Measurements from ENCODE around the gene SLC26A4. TPM values are rescaled to one million over a fixed set of nuclear protein-coding genes. Genes with fewer than 3 reads are reported as not detected.

The SLC26A4 gene
- total RNA-seq, 5 donors from 2014 or later (not counting 1 experiment from before 2014, with no cell fraction given): 0.10 to 1.1 (median 0.60) TPM; not detected in 2

DNA sequence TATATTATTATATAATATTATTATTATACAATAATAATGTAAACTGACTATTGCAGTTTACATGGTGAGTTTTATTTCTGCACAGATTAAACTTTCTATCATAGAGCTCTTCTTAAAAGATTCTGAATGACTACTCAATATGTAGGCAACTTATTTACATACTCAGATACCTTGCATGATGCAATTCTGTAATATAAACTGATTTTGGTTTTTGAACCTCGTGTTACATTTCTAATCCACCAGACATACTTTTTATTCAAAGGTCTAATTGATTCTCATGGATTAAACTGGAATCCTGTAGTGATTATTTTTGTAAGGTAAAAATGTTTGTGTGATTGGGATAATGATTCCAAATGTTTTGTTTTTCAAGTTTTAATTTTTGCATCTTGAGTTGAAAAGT is 19.9 kb downstream of the SLC26A4 start:
- Mint-ChIP-seq H3K36me3 (no peaks in the 10 kb centered on the region), H3K27ac (no peak overlapping the region), H3K4me3 (no peak overlapping the region), H3K27me3 (no peaks in the 10 kb centered on the region), H3K4me1 (peaks cover 14 to 23% (median 15%) of the 10 kb centered on the region in 3 donors), H3K9me3 (no peaks in the 10 kb centered on the region)
- Histone ChIP-seq H3K4me1 (ENCODE audit: control insufficient read depth in 1 of 2, extremely low read depth in 1 of 2, insufficient read depth in 2 of 2, low read length in 2 of 2) (peaks cover 0 to 2% of the 10 kb centered on the region in 2 experiments), H3K9me3 (no peaks in the 10 kb centered on the region), H3K4me3 (ENCODE audit: control insufficient read depth in 1 of 2, extremely low read depth in 1 of 2, low read length in 1 of 2) (no peak overlapping the region), H3K27me3 (replicated peaks in 1 of 2; ENCODE audit: control insufficient read depth in 2 of 2, extremely low read depth in 1 of 2, insufficient read depth in 2 of 2, low read length in 1 of 2) (no peaks in the 10 kb centered on the region), H3K27ac (ENCODE audit: low read length) (no peak overlapping the region), H3K36me3 (ENCODE audit: control insufficient read depth in 2 of 2, extremely low read depth in 1 of 2, insufficient read depth in 1 of 2, low read length in 1 of 2) (no peaks in the 10 kb centered on the region)
- WGBS (ENCODE audit: insufficient coverage): no CpG with 5 or more reads among the region's 1 CpG
- POLR2A ChIA-PET: interaction anchor here in 1 of 2 donors (0.6 kb wide), 1 partner anchor 22 kb away, joined by 7 read pairs; no protein-coding TSS in a partner anchor
- ATAC-seq (replicated peaks in 1 of 4) (no peak), DNase-seq (no peak)
- CTCF ChIA-PET: no interaction called here

DNA sequence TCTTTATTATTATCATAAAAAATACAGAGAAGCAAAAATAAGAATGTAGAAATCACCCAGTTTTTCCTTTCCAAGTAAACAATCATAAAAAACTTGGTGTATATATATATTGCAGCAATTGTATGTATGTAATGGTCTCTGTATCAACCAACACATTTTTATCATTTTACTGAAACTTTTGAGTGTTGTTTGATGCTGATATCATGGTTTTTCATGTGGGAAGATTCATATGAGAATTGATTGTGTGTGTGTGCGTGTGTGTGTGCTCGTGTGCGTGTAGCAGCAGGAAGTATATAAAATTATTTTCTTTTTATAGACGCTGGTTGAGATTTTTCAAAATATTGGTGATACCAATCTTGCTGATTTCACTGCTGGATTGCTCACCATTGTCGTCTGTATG is 22.3 kb downstream of the SLC26A4 start:
- ChIA-PET CTCF (no interaction called here), POLR2A (no interaction called here)

GRCh38 chr7:107684287-107684686 is 23.7 kb downstream of the SLC26A4 start:
- CTCF ChIA-PET: interaction anchor here in 1 of 2 donors (0.6 kb wide), 1 partner anchor 143 kb away, joined by 5 read pairs; no protein-coding TSS in a partner anchor
- no peaks in the 10 kb centered on the region for H3K4me1 ChIP-seq (ENCODE audit: control insufficient read depth in 1 of 2, extremely low read depth in 1 of 2, insufficient read depth in 2 of 2, low read length in 2 of 2)
- Mint-ChIP-seq H3K36me3 (no peaks in the 10 kb centered on the region), H3K9me3 (no peaks in the 10 kb centered on the region), H3K27me3 (no peaks in the 10 kb centered on the region), H3K27ac (no peak overlapping the region), H3K4me1 (peaks cover 0 to 11% (median 9%) of the 10 kb centered on the region in 3 donors), H3K4me3 (no peak overlapping the region)
- POLR2A ChIA-PET: no interaction called here
- no CpG with 5 or more reads among the region's 2 CpGs for WGBS (ENCODE audit: insufficient coverage)
- H3K36me3 ChIP-seq (ENCODE audit: control insufficient read depth in 2 of 2, extremely low read depth in 1 of 2, insufficient read depth in 1 of 2, low read length in 1 of 2): no peaks in the 10 kb centered on the region
- DNase-seq (no peak), ATAC-seq (replicated peaks in 1 of 4) (no peak)
- H3K27ac ChIP-seq (ENCODE audit: low read length): no peak overlapping the region
- H3K9me3 ChIP-seq: no peaks in the 10 kb centered on the region
- H3K27me3 ChIP-seq (replicated peaks in 1 of 2; ENCODE audit: control insufficient read depth in 2 of 2, extremely low read depth in 1 of 2, insufficient read depth in 2 of 2, low read length in 1 of 2): no peaks in the 10 kb centered on the region
- H3K4me3 ChIP-seq (ENCODE audit: control insufficient read depth in 1 of 2, extremely low read depth in 1 of 2, low read length in 1 of 2): no peak overlapping the region

More for the DNA sequence above, 22.3 kb downstream of the SLC26A4 start:
- no peaks in the 10 kb centered on the region for H3K27me3 Mint-ChIP-seq
- H3K36me3 Mint-ChIP-seq: no peaks in the 10 kb centered on the region
- no peak for ATAC-seq (replicated peaks in 1 of 4)
- H3K9me3 ChIP-seq: no peaks in the 10 kb centered on the region
- no peak overlapping the region for H3K4me3 ChIP-seq (ENCODE audit: control insufficient read depth in 1 of 2, extremely low read depth in 1 of 2, low read length in 1 of 2)
- peaks cover 0 to 2% of the 10 kb centered on the region in 2 experiments for H3K4me1 ChIP-seq (ENCODE audit: control insufficient read depth in 1 of 2, extremely low read depth in 1 of 2, insufficient read depth in 2 of 2, low read length in 2 of 2)
- DNase-seq: no peak
- no peaks in the 10 kb centered on the region for H3K36me3 ChIP-seq (ENCODE audit: control insufficient read depth in 2 of 2, extremely low read depth in 1 of 2, insufficient read depth in 1 of 2, low read length in 1 of 2)
- H3K9me3 Mint-ChIP-seq: no peaks in the 10 kb centered on the region
- peaks cover 13 to 25% (median 19%) of the 10 kb centered on the region in 3 donors for H3K4me1 Mint-ChIP-seq
- no peak overlapping the region for H3K27ac Mint-ChIP-seq
- H3K27me3 ChIP-seq (replicated peaks in 1 of 2; ENCODE audit: control insufficient read depth in 2 of 2, extremely low read depth in 1 of 2, insufficient read depth in 2 of 2, low read length in 1 of 2): no peaks in the 10 kb centered on the region
- WGBS (ENCODE audit: insufficient coverage): no CpG with 5 or more reads among the region's 5 CpGs
- no peak overlapping the region for H3K4me3 Mint-ChIP-seq
- no peak overlapping the region for H3K27ac ChIP-seq (ENCODE audit: low read length)

GRCh38 chr7:107684947-107685463 is 24.4 kb downstream of the SLC26A4 start:
- no peaks in the 10 kb centered on the region for H3K27me3 ChIP-seq (replicated peaks in 1 of 2; ENCODE audit: control insufficient read depth in 2 of 2, extremely low read depth in 1 of 2, insufficient read depth in 2 of 2, low read length in 1 of 2)
- no peaks in the 10 kb centered on the region for H3K9me3 ChIP-seq
- H3K27ac ChIP-seq (ENCODE audit: low read length): no peak overlapping the region
- ATAC-seq (replicated peaks in 1 of 4) (no peak), DNase-seq (no peak)
- no peaks in the 10 kb centered on the region for H3K9me3 Mint-ChIP-seq
- H3K27me3 Mint-ChIP-seq: peaks cover 0 to 1% of the 10 kb centered on the region in 2 donors
- H3K4me1 ChIP-seq (ENCODE audit: control insufficient read depth in 1 of 2, extremely low read depth in 1 of 2, insufficient read depth in 2 of 2, low read length in 2 of 2): no peaks in the 10 kb centered on the region
- H3K36me3 Mint-ChIP-seq: no peaks in the 10 kb centered on the region
- ChIA-PET POLR2A (no interaction called here), CTCF (no interaction called here)
- no peak overlapping the region for H3K4me3 Mint-ChIP-seq
- no peaks in the 10 kb centered on the region for H3K36me3 ChIP-seq (ENCODE audit: control insufficient read depth in 2 of 2, extremely low read depth in 1 of 2, insufficient read depth in 1 of 2, low read length in 1 of 2)
- 63% methylated on average over 1 of the region's 1 CpG for WGBS (ENCODE audit: insufficient coverage)
- no peak overlapping the region for H3K4me3 ChIP-seq (ENCODE audit: control insufficient read depth in 1 of 2, extremely low read depth in 1 of 2, low read length in 1 of 2)
- H3K27ac Mint-ChIP-seq: no peak overlapping the region
- H3K4me1 Mint-ChIP-seq: peaks cover 0 to 10% (median 9%) of the 10 kb centered on the region in 3 donors

DNA sequence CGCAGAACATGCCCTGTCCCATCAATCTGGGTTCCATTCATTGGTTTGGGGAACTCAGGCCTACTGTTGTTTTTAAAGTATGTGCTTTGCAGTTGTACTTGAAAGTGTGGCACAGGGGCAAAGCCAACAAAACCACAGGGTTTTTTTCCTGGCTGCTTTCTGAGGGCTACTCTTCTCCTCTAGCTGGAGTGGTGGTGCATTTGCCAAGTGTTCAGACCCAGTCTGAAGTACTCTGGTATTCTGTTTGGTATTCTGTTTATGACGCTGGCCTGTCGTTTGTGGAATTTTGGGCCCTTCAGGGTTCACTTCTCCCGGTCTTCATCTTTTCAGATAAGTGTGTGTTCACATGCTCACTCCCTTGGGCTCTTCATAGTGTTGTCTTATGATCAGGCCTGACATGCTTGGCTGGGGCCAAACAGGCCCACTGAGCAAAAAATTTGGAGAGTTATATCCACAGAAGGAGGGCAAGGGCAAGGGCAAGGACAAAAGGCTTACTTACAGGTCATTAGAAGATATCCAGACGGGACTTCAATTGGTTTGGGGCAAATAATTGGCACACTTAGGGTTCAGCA is 26.3 kb downstream of the SLC26A4 start:
- Histone ChIP-seq H3K27ac (ENCODE audit: low read length) (no peak overlapping the region), H3K4me3 (ENCODE audit: control insufficient read depth in 1 of 2, extremely low read depth in 1 of 2, low read length in 1 of 2) (no peak overlapping the region), H3K36me3 (ENCODE audit: control insufficient read depth in 2 of 2, extremely low read depth in 1 of 2, insufficient read depth in 1 of 2, low read length in 1 of 2) (no peaks in the 10 kb centered on the region), H3K4me1 (ENCODE audit: control insufficient read depth in 1 of 2, extremely low read depth in 1 of 2, insufficient read depth in 2 of 2, low read length in 2 of 2) (no peaks in the 10 kb centered on the region), H3K27me3 (replicated peaks in 1 of 2; ENCODE audit: control insufficient read depth in 2 of 2, extremely low read depth in 1 of 2, insufficient read depth in 2 of 2, low read length in 1 of 2) (peaks cover 0 to 3% of the 10 kb centered on the region in 2 experiments), H3K9me3 (no peaks in the 10 kb centered on the region)
- Mint-ChIP-seq H3K27ac (no peak overlapping the region), H3K27me3 (peaks cover 0 to 6% of the 10 kb centered on the region in 2 donors), H3K4me3 (no peak overlapping the region), H3K9me3 (no peaks in the 10 kb centered on the region), H3K4me1 (peaks cover 0 to 10% (median 9%) of the 10 kb centered on the region in 3 donors), H3K36me3 (no peaks in the 10 kb centered on the region)
- CTCF ChIA-PET: no interaction called here
- POLR2A ChIA-PET: no interaction called here
- ATAC-seq (replicated peaks in 1 of 4): no peak
- no peak for DNase-seq
- WGBS (ENCODE audit: insufficient coverage): 85% methylated on average over 4 of the region's 5 CpGs

- peaks cover 0 to 3% of the 10 kb centered on the region in 2 experiments for H3K27me3 ChIP-seq (replicated peaks in 1 of 2; ENCODE audit: control insufficient read depth in 2 of 2, extremely low read depth in 1 of 2, insufficient read depth in 2 of 2, low read length in 1 of 2)
- no peak overlapping the region for H3K27ac ChIP-seq (ENCODE audit: low read length)
- POLR2A ChIA-PET: no interaction called here
- Mint-ChIP-seq H3K4me3 (no peak overlapping the region), H3K27me3 (peaks cover under 1 to 7% of the 10 kb centered on the region in 2 donors), H3K27ac (no peak overlapping the region), H3K4me1 (peaks cover 0 to 10% (median 9%) of the 10 kb centered on the region in 3 donors), H3K9me3 (no peaks in the 10 kb centered on the region), H3K36me3 (no peaks in the 10 kb centered on the region)
- ATAC-seq (replicated peaks in 1 of 4) (no peak), DNase-seq (no peak)
- CTCF ChIA-PET: no interaction called here
- no peaks in the 10 kb centered on the region for H3K4me1 ChIP-seq (ENCODE audit: control insufficient read depth in 1 of 2, extremely low read depth in 1 of 2, insufficient read depth in 2 of 2, low read length in 2 of 2)
- no peaks in the 10 kb centered on the region for H3K9me3 ChIP-seq
- H3K4me3 ChIP-seq (ENCODE audit: control insufficient read depth in 1 of 2, extremely low read depth in 1 of 2, low read length in 1 of 2): no peak overlapping the region
- WGBS (ENCODE audit: insufficient coverage): 89% methylated on average over 1 of the region's 3 CpGs
- H3K36me3 ChIP-seq (ENCODE audit: control insufficient read depth in 2 of 2, extremely low read depth in 1 of 2, insufficient read depth in 1 of 2, low read length in 1 of 2): no peaks in the 10 kb centered on the region
Observed at GRCh38 chr7:107687656-107688055, 27.0 kb downstream of the SLC26A4 start.

Data from T-cell (primary cell).